Measurements from ENCODE around the gene TRIM22. TPM values are rescaled to one million over a fixed set of nuclear protein-coding genes. Genes with fewer than 3 reads are reported as not detected.

Gene TRIM22
- total and polyA plus RNA-seq, 9 donors, result 31.0 to 84.4 (median 68.5) TPM

DNA sequence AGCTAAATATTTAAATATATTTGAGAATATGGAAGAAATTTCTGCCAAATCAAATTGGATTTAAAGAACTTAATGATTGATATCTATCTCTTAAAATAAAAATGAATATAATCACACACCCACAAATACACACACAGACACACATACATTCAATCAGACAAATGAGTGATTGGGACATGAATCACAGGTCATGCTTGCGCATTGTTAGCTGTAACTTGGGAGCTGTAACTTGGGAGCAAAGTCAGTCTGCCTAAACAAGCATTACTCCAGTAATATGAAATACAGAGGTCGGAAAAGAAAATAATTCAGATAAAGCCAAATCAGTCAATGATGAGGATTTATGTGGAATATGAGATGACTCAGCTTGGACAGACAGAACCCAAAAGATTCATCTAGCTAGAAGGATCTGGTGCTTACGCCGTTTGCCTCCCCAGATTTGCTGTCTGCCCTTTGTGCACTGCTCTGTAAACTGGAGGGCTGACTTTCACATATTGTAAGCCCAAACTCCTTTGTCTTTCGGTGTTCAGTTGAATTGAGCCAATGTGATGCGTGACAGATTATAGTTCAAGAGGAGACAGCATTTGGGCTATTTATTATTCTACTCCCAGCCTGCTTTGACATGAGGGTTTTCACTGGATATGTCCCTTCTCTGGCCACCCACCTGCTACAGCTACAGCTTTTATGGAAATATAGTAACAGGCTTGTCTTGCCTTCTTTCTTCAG, 48.2 kb downstream of the TRIM22 start:
- WGBS, 3 donors, result 66 to 84% (median 80%) methylated on average over 6 of the region's 6 CpGs
- Histone ChIP-seq H3K4me1 (ENCODE audit: insufficient read depth) (no peaks in the 10 kb centered on the region), H3K27me3 (no peaks in the 10 kb centered on the region), H3K36me3 (no peaks in the 10 kb centered on the region), H3K4me3 (no peak overlapping the region), H3K27ac (no peak overlapping the region), H3K9me3 (no peaks in the 10 kb centered on the region)
- intact Hi-C loops (cut with DNase I), result no loop called here
- TF ChIP-seq, protein P1, sequence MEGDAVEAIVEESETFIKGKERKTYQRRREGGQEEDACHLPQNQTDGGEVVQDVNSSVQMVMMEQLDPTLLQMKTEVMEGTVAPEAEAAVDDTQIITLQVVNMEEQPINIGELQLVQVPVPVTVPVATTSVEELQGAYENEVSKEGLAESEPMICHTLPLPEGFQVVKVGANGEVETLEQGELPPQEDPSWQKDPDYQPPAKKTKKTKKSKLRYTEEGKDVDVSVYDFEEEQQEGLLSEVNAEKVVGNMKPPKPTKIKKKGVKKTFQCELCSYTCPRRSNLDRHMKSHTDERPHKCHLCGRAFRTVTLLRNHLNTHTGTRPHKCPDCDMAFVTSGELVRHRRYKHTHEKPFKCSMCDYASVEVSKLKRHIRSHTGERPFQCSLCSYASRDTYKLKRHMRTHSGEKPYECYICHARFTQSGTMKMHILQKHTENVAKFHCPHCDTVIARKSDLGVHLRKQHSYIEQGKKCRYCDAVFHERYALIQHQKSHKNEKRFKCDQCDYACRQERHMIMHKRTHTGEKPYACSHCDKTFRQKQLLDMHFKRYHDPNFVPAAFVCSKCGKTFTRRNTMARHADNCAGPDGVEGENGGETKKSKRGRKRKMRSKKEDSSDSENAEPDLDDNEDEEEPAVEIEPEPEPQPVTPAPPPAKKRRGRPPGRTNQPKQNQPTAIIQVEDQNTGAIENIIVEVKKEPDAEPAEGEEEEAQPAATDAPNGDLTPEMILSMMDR (IDR thresholded peaks at IDR 0.05), result no peak
- TF ChIP-seq EP300 (IDR thresholded peaks at IDR 0.05) (no peak), POLR2A (IDR thresholded peaks at IDR 0.05) (no peak)
- no peak for DNase-seq

DNA sequence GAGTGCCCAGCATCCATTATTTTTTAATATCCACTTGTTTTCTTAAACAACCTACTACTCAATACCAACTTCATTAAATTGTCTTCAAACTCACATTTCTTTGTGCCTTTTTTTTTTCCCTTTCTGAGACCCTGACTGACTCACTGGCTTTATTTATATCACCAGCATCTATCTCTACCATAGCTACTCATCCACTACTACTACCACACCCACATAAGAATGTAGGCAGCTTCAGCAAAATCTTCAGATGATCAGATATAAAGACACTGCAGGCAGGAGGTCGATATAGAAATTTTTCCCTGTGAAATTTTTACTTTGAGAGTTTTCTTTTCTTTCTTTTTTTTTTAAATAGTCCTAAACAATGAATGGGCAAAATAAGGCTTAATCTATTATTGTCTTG, 48.8 kb downstream of the TRIM22 start:
- H3K27me3 ChIP-seq, result no peaks in the 10 kb centered on the region
- no peaks in the 10 kb centered on the region for H3K4me1 ChIP-seq (ENCODE audit: insufficient read depth)
- H3K36me3 ChIP-seq, result no peaks in the 10 kb centered on the region
- H3K27ac ChIP-seq, result no peak overlapping the region
- no peaks in the 10 kb centered on the region for H3K9me3 ChIP-seq
- intact Hi-C loops (cut with DNase I), result no loop called here
- DNase-seq, result no peak
- no peak overlapping the region for H3K4me3 ChIP-seq
- TF ChIP-seq EP300 (IDR thresholded peaks at IDR 0.05) (no peak), POLR2A (IDR thresholded peaks at IDR 0.05) (no peak)
- TF ChIP-seq, protein P1 (IDR thresholded peaks at IDR 0.05), result no peak
- WGBS, 3 donors, result 33 to 71% (median 51%) methylated on average over 1 of the region's 1 CpG

DNA sequence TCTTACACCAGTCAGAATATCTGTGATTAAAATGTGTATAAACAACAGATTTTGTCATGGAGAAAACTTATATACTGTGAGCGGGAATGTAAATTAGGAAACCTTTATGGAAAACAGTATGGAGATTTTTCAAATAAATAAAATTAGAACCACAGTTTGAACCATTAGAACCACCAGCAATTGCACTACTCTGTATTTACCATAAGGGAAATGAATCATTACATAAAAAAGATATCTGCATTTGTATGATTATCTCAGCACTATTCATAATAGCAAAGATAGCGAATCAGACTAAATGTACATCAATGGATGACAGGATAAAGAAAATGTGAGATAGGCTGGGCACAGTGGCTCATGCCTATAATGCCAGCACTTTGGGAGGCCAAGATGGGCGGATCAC, 57.0 kb downstream of the TRIM22 start:
- Histone ChIP-seq H3K4me3 (no peak overlapping the region), H3K4me1 (ENCODE audit: insufficient read depth) (no peaks in the 10 kb centered on the region), H3K27ac (no peak overlapping the region), H3K27me3 (no peaks in the 10 kb centered on the region), H3K9me3 (no peaks in the 10 kb centered on the region), H3K36me3 (no peaks in the 10 kb centered on the region)
- intact Hi-C loops (cut with DNase I), result no loop called here
- DNase-seq, result no peak
- TF ChIP-seq POLR2A (IDR thresholded peaks at IDR 0.05) (no peak), EP300 (IDR thresholded peaks at IDR 0.05) (no peak)
- TF ChIP-seq, protein P1 (IDR thresholded peaks at IDR 0.05), result no peak
- WGBS, 3 donors, result 64 to 88% (median 77%) methylated on average over 3 of the region's 3 CpGs

DNA sequence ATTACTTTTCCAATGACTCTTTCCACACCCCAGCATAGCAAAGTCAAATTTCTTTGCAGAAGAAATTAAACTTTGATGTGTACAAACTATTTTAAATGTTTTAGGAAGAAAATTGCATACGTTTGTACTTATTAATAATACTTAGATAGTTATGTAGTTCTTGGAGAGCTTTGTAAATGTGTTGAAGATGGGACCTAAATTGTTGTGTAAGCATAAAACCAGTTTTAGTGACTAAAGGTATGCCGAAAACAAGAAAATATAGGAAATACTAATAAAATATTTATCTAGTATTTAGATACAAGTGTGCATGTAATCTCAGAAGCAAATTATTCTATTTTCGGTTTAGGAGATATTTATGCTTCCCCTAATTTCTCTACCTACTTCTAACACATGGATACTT, 60.2 kb downstream of the TRIM22 start:
- Histone ChIP-seq H3K9me3 (no peaks in the 10 kb centered on the region), H3K4me3 (no peak overlapping the region), H3K27me3 (no peaks in the 10 kb centered on the region), H3K27ac (no peak overlapping the region), H3K4me1 (ENCODE audit: insufficient read depth) (no peaks in the 10 kb centered on the region), H3K36me3 (no peaks in the 10 kb centered on the region)
- WGBS, 3 donors, result 67 to 75% (median 73%) methylated on average over 3 of the region's 3 CpGs
- intact Hi-C loops (cut with DNase I), result no loop called here
- DNase-seq, result no peak
- TF ChIP-seq, protein P1 (IDR thresholded peaks at IDR 0.05), result no peak
- no peak for TF ChIP-seq EP300 (IDR thresholded peaks at IDR 0.05)
- TF ChIP-seq POLR2A (IDR thresholded peaks at IDR 0.05), result no peak

All from ovary (tissue), 9 donors.